C4-2B (cell line): ENCODE measurements around the gene C2CD4C.
"Not testable (repeated sequence)": the region's sequence is repeated elsewhere in the genome, so short reads cannot be mapped to it uniquely, and the experiment has no call there.

Experiments used
- H3K27ac ChIP-seq: fragments of 450-650 bp; 2 replicates; pipeline ENCODE4 v1.5.1; 2017
- ZFX ChIP-seq: fragments of 450-650 bp; IDR thresholded peaks from 2 replicates; pipeline ENCODE4 v1.6.1; 2017
- TF ChIP-seq, protein P1 (sequence below): fragments of 450-650 bp; conservative IDR thresholded peaks from 2 replicates; pipeline ENCODE4 v1.5.1; 2017; ENCODE audit warnings: mild to moderate bottlenecking

Gene C2CD4C

DNA sequence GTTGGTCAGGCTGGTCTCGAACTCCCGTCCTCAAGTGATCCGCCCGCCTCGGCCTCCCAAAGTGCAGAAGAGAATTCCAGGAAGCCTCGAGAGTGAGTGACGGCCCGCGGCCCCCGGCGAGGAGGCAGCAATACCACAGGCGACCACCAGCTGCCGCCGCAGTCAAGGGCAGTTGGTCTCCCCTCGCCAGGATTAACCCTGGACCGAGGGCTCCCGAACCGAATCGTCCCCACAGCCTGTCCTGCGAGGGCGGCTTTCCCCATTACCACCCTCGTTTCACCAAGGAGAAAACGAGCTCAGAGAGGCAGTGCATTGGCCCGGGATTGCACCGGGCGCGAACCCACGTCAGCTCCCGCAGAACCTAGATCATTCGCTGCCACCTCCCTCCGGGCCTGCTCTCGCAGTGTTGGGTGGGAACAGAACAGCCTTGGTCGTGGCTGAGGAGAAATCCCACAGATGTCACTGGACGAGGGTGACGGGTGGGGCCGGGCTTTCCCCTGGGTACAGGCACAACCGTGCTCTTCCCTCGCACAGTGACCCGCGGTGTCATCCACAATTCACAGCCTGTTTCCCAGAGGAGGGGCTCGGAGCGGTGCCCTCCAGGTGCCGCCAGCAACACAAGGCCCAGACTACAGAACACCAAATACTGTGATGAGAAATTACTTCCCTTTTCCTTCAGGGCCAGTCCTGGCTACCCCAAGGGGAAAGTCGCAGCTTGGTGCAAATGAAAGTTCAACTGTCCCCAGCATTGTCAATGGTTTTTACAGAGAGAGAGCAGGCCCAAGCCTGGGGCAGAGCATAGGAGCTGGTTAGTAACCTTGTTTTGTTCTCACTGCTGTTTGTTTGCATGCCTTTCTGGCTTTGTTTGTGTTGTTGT lies 24.8 kb downstream of the C2CD4C start:
- no peak overlapping the region for H3K27ac ChIP-seq
- TF ChIP-seq ZFX = no peak
- TF ChIP-seq, protein P1, sequence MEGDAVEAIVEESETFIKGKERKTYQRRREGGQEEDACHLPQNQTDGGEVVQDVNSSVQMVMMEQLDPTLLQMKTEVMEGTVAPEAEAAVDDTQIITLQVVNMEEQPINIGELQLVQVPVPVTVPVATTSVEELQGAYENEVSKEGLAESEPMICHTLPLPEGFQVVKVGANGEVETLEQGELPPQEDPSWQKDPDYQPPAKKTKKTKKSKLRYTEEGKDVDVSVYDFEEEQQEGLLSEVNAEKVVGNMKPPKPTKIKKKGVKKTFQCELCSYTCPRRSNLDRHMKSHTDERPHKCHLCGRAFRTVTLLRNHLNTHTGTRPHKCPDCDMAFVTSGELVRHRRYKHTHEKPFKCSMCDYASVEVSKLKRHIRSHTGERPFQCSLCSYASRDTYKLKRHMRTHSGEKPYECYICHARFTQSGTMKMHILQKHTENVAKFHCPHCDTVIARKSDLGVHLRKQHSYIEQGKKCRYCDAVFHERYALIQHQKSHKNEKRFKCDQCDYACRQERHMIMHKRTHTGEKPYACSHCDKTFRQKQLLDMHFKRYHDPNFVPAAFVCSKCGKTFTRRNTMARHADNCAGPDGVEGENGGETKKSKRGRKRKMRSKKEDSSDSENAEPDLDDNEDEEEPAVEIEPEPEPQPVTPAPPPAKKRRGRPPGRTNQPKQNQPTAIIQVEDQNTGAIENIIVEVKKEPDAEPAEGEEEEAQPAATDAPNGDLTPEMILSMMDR = peak; percentile 32

DNA sequence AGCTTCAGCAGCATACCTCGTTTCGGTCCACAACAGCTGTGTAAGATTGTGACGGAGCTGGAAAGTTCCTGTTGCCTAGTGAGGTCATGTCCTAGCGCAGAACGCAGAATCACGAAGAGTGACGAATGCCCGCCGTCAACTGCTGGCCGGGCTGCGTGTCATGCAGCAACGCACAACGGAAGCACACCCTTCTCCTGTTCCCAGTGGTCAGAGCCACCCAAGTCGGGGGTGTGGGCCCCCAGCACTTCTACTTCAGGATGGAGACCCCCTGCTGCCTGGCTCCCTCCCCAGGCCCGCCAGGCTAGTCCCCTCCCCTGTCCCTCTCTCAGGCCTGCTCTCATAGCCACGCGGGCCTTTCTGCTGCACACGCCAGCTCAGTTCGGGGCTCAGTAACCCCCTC lies 25.9 kb downstream of the C2CD4C start:
- H3K27ac ChIP-seq = no peak overlapping the region
- TF ChIP-seq, protein P1 = no peak
- TF ChIP-seq ZFX = no peak

GRCh38 chr19:382578-382977 lies 26.4 kb downstream of the C2CD4C start:
- H3K27ac ChIP-seq = not testable (repeated sequence)

DNA sequence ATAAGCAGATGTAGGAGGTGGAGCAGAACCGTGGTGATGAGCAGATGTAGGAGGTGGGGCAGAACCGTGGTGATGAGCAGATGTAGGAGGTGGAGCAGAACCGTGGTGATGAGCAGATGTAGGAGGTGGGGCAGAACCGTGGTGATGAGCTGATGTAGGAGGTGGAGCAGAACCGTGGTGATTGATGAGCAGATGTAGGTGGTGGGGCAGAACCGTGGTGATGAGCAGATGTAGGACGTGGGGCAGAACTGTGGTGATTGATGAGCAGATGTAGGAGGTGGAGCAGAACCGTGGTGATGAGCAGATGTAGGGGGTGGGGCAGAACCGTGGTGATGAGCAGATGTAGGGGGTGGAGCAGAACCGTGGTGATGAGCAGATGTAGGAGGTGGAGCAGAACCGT lies 27.0 kb downstream of the C2CD4C start:
- H3K27ac ChIP-seq = not testable (repeated sequence)

GRCh38 chr19:380618-381219 lies 28.2 kb downstream of the C2CD4C start:
- H3K27ac ChIP-seq = not testable (repeated sequence)

DNA sequence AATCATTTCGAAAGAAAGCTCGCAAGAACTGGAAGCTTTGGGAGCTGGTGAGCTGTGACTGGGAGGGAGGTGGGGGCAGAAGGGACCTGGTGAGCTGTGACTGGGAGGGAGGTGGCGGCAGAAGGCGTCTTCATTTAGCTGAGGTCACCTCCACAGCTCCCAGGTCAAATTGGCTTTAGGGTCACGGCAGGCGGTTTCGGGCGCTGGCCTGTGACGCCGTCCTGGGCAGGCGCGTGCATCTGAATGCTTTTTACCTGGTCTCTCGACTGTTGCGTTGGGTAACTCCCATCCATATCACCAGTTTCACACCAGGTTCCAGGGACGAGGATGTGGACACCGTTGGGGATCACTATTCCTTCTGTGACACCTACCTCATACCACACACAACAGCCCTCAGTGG lies 29.2 kb downstream of the C2CD4C start:
- TF ChIP-seq, protein P1 = no peak
- TF ChIP-seq ZFX = no peak
- no peak overlapping the region for H3K27ac ChIP-seq

DNA sequence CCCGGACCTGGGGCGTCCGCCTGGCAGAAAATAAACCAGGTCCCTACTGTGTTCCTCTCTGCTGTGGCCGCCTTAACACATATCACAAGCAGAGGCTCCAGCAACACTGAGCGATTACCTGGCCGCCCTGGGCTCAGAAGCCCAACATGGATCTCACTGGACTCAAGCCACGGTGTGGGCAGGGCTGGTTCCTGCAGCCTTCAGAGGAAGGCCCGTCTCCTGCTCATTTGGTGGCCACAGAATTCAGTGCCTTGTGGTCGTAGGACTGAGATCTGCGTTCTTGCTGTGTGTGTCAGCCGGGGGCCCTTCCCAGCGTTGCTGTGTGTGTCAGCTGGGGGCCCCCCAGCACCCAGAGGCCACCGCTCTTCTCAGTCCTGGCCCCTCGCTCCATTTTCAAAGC lies 30.2 kb downstream of the C2CD4C start:
- TF ChIP-seq, protein P1 = no peak
- TF ChIP-seq ZFX = no peak
- no peak overlapping the region for H3K27ac ChIP-seq

DNA sequence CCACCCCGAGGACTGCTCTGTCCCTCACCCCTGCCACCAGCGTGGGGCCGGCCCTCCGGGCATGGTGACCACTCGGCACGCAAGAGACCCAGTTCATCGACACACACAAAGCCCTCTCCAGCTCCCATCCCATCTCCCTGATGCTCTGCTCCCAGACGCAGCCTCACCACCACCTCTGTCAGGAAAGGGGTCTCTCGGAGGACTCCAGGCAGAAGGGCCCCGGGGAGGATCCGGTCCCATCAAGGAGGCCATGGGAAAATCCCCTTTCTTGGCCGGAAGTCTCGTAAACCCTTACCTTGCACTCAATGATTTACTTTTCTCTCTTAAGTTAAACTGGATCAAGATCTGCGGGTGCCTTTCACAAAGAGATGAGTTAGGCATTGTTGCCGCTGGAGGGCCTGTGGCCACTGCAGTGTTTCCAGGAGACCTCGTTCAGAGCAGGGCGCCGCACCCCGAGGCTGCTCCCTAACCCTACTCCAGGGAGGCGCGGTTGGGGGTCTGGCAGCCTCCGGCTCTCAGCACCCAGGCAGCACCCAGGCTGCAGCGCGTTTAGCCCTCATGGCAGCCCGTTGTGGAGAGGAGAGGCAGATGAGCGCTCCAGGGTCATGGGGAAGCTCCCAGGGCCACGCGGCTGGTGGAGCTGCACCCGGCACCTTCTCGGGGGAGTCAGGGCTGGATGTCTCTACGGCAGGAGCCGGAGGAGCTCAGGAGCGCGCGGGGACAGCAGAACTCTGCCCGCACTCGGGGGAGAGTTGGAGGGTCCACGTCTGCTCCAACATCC lies 31.0 kb downstream of the C2CD4C start:
- no peak overlapping the region for H3K27ac ChIP-seq
- TF ChIP-seq, protein P1 = no peak
- TF ChIP-seq ZFX = no peak

DNA sequence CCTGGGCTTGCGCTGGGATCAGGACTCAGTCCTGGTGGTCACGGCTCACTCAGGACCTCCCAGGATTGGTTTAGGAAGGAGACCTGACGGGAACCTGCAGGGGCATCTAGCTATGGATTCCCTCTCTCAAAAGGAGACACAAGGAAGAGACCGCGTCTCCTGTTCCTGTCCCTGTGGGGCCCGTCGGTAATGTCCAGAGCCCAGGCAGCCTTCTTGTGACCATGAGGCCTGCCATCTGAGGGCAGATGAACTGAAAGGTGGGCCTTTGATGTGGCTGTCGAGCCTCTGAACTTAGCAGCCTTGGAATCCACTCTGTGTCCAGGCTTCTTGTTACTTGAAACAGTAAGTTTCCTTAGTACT lies 32.9 kb downstream of the C2CD4C start:
- no peak overlapping the region for H3K27ac ChIP-seq
- no peak for TF ChIP-seq ZFX
- TF ChIP-seq, protein P1 = no peak
